Measurements from ENCODE around the gene ADARB2. TPM values are rescaled to one million over a fixed set of nuclear protein-coding genes. Genes with fewer than 3 reads are reported as not detected.

ADARB2 gene
- total RNA-seq, 3 donors from 2014 or later = 0.03 to 0.05 TPM; not detected in 1

DNA sequence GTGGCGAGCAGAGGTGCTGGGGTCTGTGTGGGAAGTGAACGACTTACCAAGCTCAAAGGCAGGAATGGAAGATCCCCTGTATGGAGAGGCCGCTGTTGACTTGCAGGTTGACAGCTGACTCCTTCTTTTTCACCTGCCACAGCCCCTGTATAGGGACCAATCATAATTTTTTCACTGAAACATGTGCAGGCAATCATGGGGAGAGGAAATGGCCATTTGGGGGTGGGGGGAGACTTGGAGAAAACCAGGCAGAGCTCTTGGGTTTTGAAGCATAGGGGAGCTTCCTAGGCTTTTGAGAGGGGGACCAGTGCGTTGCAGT is 579.8 kb downstream of the ADARB2 start:
- no peaks in the 10 kb centered on the region for H3K36me3 Mint-ChIP-seq (ENCODE audit: insufficient read depth)
- no peak for ATAC-seq
- DNase-seq = no peak
- no peak overlapping the region for H3K4me3 Mint-ChIP-seq
- no peaks in the 10 kb centered on the region for H3K4me1 Mint-ChIP-seq (ENCODE audit: low read depth)
- H3K27me3 Mint-ChIP-seq (ENCODE audit: low read depth) = peaks cover 2% of the 10 kb centered on the region
- H3K9me3 Mint-ChIP-seq = no peaks in the 10 kb centered on the region

DNA sequence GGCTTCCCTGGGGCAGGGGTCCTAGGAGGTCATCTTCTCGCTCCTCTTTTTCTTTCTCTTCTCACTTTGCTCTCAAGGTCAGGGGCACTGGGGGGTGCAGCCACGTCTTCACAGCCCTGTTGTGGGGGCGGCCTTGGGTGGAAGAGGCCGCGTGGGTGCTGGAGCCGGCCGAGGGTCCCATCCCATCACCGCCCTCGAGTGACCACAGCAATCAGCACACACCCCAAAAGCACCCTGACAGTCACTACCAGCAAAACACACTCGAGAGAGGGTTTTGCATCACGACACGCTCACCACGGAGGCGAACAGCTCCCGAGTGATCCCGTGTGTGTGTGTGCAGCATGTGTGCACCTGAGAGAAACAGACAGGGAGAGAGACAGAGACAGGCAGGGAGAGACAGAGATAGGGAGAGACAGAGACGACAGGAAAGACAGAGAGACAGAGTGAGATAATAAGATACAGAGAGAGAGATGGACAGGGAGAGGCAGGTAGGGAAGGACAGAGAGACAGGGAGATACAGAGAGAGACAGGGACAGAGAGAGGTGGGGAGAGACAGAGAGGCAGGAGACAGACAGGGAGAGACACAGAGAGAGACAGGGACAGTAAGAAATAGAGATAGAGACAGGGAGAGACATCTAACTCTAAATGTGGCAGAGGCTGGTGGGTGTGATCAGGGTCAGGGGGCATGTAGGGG is 580.3 kb downstream of the ADARB2 start:
- ATAC-seq (no peak), DNase-seq (no peak)
- H3K4me3 Mint-ChIP-seq = no peak overlapping the region
- peaks cover 2% of the 10 kb centered on the region for H3K27me3 Mint-ChIP-seq (ENCODE audit: low read depth)
- H3K36me3 Mint-ChIP-seq (ENCODE audit: insufficient read depth) = no peaks in the 10 kb centered on the region
- H3K9me3 Mint-ChIP-seq = no peaks in the 10 kb centered on the region
- no peaks in the 10 kb centered on the region for H3K4me1 Mint-ChIP-seq (ENCODE audit: low read depth)

DNA sequence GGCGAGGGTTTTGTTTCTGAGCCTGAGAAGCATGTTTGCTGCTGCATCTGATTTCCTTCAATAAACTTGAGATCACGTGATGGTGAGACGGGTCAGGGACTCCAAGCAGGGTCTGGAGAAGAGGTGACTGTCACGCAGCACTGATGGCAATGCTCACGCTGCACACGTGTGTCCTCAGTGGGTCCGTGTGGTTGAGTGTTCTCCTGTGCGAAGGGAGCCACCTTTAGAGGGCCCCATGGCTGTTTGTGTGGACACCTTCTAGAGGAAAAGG is 580.8 kb downstream of the ADARB2 start:
- Mint-ChIP-seq H3K36me3 (ENCODE audit: insufficient read depth) (no peaks in the 10 kb centered on the region), H3K27me3 (ENCODE audit: low read depth) (peaks cover 2% of the 10 kb centered on the region), H3K9me3 (no peaks in the 10 kb centered on the region), H3K4me3 (no peak overlapping the region), H3K4me1 (ENCODE audit: low read depth) (no peaks in the 10 kb centered on the region)
- DNase-seq = no peak
- no peak for ATAC-seq

DNA sequence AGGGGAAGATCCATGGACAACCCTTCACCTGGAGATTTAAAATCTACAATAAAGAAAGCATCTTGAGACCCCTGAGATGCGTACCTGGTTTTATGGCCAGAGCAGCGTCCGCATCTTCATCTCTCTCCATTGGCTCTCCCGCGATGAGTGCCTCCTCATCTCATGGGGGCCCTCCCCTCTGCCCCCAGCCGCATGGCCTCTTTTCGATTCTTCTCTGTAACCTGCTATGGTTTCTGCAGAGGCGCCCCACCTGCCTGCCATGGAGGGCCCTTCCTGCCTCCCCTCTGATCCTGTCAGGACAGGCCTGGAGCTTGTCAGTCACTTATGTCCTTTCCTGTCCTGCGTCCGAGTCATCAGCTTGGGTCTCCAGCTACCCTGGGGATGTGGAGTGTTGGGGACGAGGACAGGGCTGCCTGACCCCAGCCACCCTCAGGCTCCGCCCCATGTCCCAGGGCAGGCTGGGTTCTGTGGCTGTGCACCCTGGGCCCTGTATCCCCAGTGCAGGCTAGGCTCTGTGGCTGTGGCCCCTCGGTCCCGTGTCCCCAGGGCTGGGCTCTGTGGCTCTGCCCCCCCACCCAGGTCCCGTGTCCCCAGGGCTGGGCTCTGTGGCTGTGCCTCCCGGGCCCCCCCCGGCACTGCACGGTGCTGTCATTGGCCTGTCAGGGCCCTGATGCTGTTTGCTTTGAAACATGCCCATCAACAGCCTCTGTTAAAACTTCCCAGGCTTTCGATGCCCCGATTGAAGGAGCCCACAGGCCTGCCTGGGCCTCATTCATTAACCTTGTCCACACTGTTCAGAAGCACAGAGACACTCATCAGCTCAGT is 581.3 kb downstream of the ADARB2 start:
- Mint-ChIP-seq H3K9me3 (no peaks in the 10 kb centered on the region), H3K4me1 (ENCODE audit: low read depth) (no peaks in the 10 kb centered on the region), H3K27me3 (ENCODE audit: low read depth) (peaks cover 2% of the 10 kb centered on the region), H3K36me3 (ENCODE audit: insufficient read depth) (no peaks in the 10 kb centered on the region), H3K4me3 (no peak overlapping the region)
- DNase-seq = no peak
- ATAC-seq = no peak

DNA sequence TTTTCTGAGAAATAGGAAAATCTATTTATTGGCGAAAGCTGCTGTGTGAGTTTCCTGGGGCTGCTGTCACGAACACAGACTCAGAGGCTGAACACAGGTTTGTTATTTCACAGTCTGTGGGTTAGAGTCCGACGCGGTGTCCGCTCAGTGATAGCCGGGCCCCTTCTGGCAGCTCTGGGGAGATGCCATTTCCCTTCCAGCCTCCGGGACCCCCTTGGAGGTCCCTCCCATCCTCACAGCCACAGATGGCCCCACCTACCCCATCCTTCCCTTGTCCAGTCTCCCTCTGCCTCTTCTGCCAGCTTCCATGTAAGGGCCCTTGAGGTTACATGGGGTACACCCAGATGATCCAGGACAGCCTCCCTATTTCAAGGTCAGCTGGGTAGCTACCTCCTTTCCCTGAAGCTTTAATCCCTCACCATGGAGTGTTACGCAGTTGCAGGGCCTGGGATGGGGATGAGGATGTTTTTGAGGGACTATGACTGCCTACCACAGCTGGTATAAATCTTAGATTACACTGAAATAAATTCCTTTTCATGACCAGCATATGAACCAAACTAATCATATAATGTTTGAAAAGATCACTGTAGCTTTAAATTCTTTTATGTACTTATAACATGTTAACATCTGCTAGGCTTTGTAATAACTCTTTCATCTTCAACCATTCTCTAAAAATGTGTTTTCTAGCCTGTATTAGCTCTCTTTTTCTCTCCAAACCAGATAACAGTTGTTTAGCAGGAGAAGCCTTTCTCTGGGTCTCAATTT is 582.6 kb downstream of the ADARB2 start:
- peaks cover 5% of the 10 kb centered on the region for H3K4me1 Mint-ChIP-seq (ENCODE audit: low read depth)
- ATAC-seq (no peak), DNase-seq (no peak)
- H3K4me3 Mint-ChIP-seq = no peak overlapping the region
- peaks cover 4% of the 10 kb centered on the region for H3K27me3 Mint-ChIP-seq (ENCODE audit: low read depth)
- H3K36me3 Mint-ChIP-seq (ENCODE audit: insufficient read depth) = no peaks in the 10 kb centered on the region
- H3K9me3 Mint-ChIP-seq = no peaks in the 10 kb centered on the region

DNA sequence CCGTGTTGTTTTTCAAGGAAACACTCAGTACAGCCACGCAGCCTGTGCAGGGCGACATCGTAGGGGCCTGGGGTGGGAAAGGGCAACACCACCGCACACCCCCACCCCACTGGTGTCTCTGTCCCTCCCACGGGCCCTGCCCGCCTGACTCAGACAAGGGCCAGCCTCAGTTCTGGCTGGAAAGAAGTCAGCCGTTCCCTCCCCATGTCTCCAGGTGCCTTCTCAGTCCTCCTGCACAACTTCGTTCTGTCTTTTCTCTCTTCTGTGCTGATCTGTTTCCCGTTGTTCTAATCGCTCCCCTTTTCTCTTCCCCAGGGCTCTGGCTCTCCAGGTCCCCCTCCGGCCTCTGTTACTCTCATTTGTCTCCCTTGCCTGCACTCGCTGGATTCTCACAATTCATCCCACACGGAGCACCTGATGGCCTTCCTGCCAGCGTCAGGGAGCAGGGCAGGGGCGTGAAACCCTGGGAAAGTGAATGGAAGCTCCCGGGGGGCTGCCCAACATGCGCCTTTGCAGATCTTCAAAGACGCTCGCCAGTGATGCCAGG is 583.4 kb downstream of the ADARB2 start:
- Mint-ChIP-seq H3K4me1 (ENCODE audit: low read depth) (peaks cover 9% of the 10 kb centered on the region), H3K9me3 (no peaks in the 10 kb centered on the region), H3K27me3 (ENCODE audit: low read depth) (peaks cover 7% of the 10 kb centered on the region), H3K4me3 (no peak overlapping the region), H3K36me3 (ENCODE audit: insufficient read depth) (no peaks in the 10 kb centered on the region)
- ATAC-seq (no peak), DNase-seq (no peak)

DNA sequence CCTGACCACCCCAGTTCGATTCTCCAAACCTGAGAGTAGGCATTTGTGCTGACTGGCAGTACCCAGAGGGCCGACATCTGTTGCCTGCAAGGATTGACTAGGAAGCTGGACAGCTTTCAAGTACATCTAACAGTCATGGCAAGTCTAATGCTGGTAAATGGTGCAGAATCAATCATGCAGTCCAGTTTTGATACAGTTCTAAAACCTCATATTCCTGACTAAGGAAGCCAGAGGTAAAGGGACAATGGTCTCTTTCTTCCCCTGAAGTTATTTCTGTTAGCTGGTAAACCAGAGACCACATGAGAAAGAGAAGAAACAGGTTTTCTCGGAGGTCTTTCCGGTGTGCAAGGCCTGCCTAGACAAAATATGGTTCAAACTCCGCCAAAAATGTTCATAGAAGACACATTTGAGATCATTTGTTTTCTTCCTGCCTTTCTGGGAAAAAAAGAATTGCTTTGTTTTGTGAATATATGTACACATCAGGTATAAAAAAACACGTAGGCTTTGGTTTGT is 584.0 kb downstream of the ADARB2 start:
- ATAC-seq = no peak
- no peak overlapping the region for H3K4me3 Mint-ChIP-seq
- H3K9me3 Mint-ChIP-seq = no peaks in the 10 kb centered on the region
- peaks cover 9% of the 10 kb centered on the region for H3K27me3 Mint-ChIP-seq (ENCODE audit: low read depth)
- no peaks in the 10 kb centered on the region for H3K36me3 Mint-ChIP-seq (ENCODE audit: insufficient read depth)
- no peak for DNase-seq
- H3K4me1 Mint-ChIP-seq (ENCODE audit: low read depth) = peaks cover 9% of the 10 kb centered on the region

DNA sequence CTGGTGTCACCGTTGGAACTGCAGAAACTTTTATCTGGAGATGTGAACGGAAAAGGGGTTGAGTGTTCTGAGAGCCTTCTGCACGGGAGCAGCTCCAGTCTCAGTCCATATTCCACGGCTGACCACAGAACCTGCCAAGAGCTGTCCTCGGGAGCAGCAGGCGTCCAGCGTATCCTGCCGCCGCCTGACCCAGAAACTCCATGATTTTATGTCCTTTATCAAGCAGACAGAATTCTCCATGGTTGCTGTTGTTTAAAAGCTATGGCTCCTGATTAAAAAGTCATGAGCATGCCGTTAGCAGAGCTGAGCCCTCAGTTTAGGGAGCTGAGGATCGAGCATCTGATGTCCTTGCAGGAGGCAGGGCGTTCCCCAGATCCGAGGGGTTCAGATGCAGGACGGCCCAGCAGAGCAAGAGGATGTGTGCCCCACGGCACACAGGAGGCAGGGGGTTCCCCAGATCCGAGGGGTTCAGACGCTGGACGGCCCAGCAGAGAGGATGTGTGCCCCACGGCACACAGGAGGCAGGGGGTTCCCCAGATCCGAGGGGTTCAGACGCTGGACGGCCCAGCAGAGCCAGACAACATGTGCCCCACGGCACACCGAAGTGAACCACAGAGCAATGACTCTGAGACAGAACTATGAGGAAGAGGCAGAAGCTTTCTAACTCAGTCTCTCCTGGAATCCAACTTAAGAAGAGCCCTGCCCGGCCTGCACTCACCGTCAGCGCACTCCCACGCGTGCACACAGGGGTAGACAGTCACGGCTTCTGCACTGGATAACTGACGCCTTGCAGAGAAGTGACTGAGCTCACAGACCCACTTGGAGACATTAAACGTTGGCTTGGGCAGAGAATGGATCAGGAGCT is 584.7 kb downstream of the ADARB2 start:
- Mint-ChIP-seq H3K9me3 (no peaks in the 10 kb centered on the region), H3K36me3 (ENCODE audit: insufficient read depth) (no peaks in the 10 kb centered on the region), H3K4me1 (ENCODE audit: low read depth) (peaks cover 9% of the 10 kb centered on the region), H3K4me3 (no peak overlapping the region), H3K27me3 (ENCODE audit: low read depth) (peaks cover 11% of the 10 kb centered on the region)
- DNase-seq (no peak), ATAC-seq (no peak)

DNA sequence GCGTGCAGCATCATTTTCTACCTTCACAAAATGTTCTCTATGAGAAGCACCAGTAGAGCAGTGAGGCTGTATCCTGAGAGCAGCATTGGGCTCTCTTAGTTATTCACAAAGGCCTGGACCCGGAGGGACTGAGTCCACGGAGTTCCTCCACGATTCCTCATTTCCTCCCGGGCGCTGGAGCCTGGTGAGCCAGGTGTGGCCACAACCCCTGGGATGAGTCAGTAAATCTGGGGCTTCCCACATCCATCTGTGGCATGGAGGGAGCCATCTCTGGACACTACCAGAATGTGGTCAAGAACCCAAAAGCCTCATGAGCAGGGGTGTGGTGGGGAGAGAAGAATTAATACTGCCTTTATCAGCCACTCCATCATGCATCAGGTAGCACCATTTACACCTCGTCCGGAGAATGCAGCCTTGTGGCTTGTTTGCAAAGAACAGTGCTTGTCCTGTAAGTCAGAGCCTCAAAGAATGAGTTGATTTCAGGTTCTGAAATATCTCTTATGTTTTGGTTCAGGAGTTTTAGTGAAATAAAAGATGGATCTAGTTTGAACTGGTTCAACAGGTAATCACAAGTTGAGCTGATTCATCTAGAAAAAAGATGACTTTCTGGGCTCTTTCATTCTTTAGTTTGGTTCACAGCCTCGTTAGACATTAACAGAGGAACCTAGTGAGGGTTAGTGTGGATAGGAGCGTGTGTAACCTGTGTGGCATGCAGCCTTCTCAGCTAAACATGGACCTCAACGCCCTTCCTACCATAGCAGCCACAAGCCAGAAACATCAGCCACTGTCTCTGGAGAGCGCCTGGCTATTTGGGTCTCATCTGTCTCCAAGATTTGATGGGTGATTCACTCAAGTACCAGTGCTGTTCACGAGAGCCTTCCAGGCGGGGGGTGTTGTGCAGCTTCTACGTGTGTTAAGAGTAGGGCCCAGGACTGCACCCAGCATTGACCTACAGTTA is 586.0 kb downstream of the ADARB2 start:
- ATAC-seq (no peak), DNase-seq (no peak)
- Mint-ChIP-seq H3K36me3 (ENCODE audit: insufficient read depth) (no peaks in the 10 kb centered on the region), H3K27me3 (ENCODE audit: low read depth) (peaks cover 17% of the 10 kb centered on the region), H3K4me3 (no peak overlapping the region), H3K9me3 (peaks cover 7% of the 10 kb centered on the region), H3K4me1 (ENCODE audit: low read depth) (peaks cover 9% of the 10 kb centered on the region)

DNA sequence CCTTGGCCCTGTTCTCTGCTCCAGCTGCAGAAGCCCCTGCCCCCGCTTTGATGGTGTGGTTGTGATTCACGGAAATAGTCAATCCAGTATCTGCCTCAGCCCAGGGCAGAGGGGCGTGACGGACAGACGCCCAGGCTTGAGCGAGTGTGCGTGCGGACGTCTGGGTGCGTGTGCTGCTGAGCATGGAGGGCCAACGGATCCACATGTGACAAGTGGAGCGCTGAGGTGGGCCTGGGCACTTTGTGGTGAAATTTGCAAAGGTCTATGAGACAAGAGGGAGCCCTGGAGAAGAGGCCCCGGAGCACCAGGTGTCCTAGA is 586.7 kb downstream of the ADARB2 start:
- no peak for DNase-seq
- peaks cover 13% of the 10 kb centered on the region for H3K9me3 Mint-ChIP-seq

DNA sequence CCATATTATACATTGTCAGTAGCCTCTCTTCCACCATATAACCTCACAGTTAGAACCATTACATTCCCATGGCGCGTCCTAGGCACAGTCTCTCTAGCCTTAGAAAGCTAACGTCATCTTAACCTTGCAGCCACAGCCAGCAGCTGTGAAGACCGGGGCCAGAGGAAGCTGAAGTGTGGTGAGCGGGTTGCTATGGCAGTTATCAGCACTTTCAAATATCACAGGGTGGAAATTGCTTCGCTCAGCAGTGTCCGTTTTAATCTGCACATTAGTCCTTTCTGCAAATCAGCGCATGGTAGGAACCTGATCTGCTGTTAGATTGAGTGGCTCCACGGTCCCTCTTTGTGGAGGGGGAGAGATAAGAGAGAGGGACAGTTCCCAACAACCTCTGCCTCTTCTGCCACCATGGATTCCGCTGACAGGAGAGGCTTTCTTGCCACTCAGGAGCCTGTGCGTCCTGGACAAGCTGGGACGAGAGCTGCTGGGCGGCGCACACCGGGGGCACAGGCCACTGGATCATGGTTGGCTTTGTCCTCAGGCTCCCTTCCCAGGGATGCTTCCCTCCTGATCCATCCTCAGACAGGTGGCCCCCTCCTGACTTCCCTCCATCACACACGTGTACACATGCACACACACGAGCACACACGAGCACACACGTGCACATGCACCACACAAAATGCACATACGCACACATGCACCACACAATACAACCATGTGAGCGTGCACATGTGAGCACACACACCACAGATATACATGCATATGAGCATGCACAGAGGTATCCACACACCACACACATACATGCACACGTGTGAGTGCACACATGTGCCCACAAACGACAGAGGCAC is 587.3 kb downstream of the ADARB2 start:
- Mint-ChIP-seq H3K4me3 (peak overlapping the region; percentile 19), H3K27me3 (ENCODE audit: low read depth) (peaks cover 17% of the 10 kb centered on the region), H3K9me3 (peaks cover 17% of the 10 kb centered on the region), H3K4me1 (ENCODE audit: low read depth) (peaks cover 9% of the 10 kb centered on the region), H3K36me3 (ENCODE audit: insufficient read depth) (no peaks in the 10 kb centered on the region)
- DNase-seq (no peak), ATAC-seq (no peak)

More for the DNA sequence above, 586.7 kb downstream of the ADARB2 start:
- Mint-ChIP-seq H3K4me3 (no peak overlapping the region), H3K4me1 (ENCODE audit: low read depth) (peaks cover 9% of the 10 kb centered on the region), H3K36me3 (ENCODE audit: insufficient read depth) (no peaks in the 10 kb centered on the region), H3K27me3 (ENCODE audit: low read depth) (peaks cover 17% of the 10 kb centered on the region)
- no peak for ATAC-seq

DNA sequence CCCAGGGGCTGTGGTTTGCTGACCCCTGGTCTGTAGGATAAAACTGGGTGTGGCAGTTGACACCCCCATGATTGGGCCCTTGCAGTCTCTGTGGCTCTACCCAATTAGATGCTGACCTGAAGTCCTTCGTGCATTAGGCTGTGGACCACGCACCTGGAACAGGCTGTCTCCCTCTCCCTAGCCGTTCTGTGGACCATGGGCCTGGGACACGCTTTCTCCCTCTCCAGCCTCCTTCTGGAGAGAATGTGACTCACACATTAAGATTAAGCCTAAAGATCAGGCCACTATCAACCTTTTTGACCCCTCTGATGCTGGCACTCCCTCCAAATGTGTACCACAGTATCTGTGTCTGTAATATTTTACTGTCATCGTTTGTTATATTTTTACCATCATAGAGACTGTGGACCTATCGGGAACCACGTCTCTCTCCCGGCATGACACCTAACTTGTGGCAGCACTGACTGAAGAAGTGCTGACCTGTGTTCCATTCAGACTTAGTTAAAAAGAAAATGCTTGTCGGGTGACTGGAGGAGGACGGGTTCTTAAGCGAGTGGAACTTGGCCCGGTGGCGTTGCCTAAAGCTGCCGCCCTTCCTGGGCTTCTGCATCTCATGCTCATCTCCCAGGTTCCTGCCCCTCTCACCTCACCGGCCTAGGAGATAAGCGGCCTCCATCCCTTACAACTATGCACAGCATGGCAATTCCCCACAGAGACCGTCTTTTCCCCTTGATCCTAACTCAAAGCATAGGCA is 588.3 kb downstream of the ADARB2 start:
- Mint-ChIP-seq H3K36me3 (ENCODE audit: insufficient read depth) (no peaks in the 10 kb centered on the region), H3K4me1 (ENCODE audit: low read depth) (peaks cover 9% of the 10 kb centered on the region), H3K9me3 (peaks cover 17% of the 10 kb centered on the region), H3K4me3 (no peak overlapping the region), H3K27me3 (ENCODE audit: low read depth) (peaks cover 19% of the 10 kb centered on the region)
- ATAC-seq (no peak), DNase-seq (no peak)
